Tibial nerve (tissue), 4 donors: ENCODE results near the gene SLIT3. TPM values are rescaled to one million over a fixed set of nuclear protein-coding genes. Genes with fewer than 3 reads are reported as not detected.

Source experiments
- DNase-seq, 2 donors: peaks; one replicate each; pipeline ENCODE4 v3.0.0-alpha.2; 2019; ENCODE audit warnings: low spot score in 2 of 2
- H3K27ac ChIP-seq, 4 donors: fragments of 200-600 bp; sonication (generic) in 3 of 4; one replicate each; pipeline ENCODE4 v1.5.1; 2017 to 2019; ENCODE audit warnings: mild to moderate bottlenecking in 1 of 4
- H3K27me3 ChIP-seq, 2 donors: fragments of 200-600 bp; sonication (generic) in 1 of 2; one replicate each; pipeline versions ENCODE4 v1.5.1 to v1.6.0; 2017 to 2019
- H3K36me3 ChIP-seq, 3 donors: fragments of 200-600 bp; sonication (generic); one replicate each; pipeline ENCODE4 v1.5.1; 2018 to 2019
- H3K4me1 ChIP-seq, 4 donors: fragments of 200-600 bp; sonication (generic) in 3 of 4; one replicate each; pipeline ENCODE4 v1.5.1; 2017 to 2019
- H3K4me3 ChIP-seq, 4 donors: fragments of 200-600 bp; sonication (generic) in 3 of 4; one replicate each; pipeline ENCODE4 v1.5.1; 2017 to 2019; ENCODE audit warnings: mild to moderate bottlenecking in 1 of 4, moderate library complexity in 1 of 4
- H3K9me3 ChIP-seq, 4 donors: fragments of 200-600 bp; sonication (generic) in 3 of 4; one replicate each; pipeline ENCODE4 v1.5.1; 2017 to 2019
- EP300 ChIP-seq, 2 donors: sonication (generic); formaldehyde crosslinking; IDR thresholded peaks; one replicate each; pipeline ENCODE4 v1.6.1; 2017; ENCODE audit warnings: antibody characterized with exemption in 2 of 2, mild to moderate bottlenecking in 1 of 2
- POLR2A ChIP-seq, 2 donors: fragments of 450-650 bp; IDR thresholded peaks; one replicate each; pipeline ENCODE4 v1.6.1; 2017; ENCODE audit warnings: antibody characterized with exemption in 2 of 2, mild to moderate bottlenecking in 2 of 2, moderate library complexity in 2 of 2
- WGBS, 2 donors: methylation state at CpG; one replicate each; pipeline ENCODE4 v1.1.5; 2018; 5-methylcytosine and 5-hydroxymethylcytosine counted together
- total RNA-seq, 4 donors: library from RNA; depleted of rRNA; stranded (reverse); fragments of >200 nt; gene quantifications; one replicate each; pipeline ENCODE4 v1.1.0, GENCODE V29; 2016
- TF ChIP-seq, protein P1 (sequence below), 5 experiments: fragments of 200-600 bp in 3 of 5; fragments of 450-650 bp in 2 of 5; sonication (generic) in 3 of 5; IDR thresholded peaks; one replicate each; pipeline ENCODE4 v1.5.1; 2016 to 2019; ENCODE audit warnings: antibody characterized with exemption in 5 of 5, mild to moderate bottlenecking in 3 of 5, moderate library complexity in 2 of 5

SLIT3 gene
- total RNA-seq, 4 donors from 2014 or later = 16.6 to 39.0 (median 20.2) TPM

DNA sequence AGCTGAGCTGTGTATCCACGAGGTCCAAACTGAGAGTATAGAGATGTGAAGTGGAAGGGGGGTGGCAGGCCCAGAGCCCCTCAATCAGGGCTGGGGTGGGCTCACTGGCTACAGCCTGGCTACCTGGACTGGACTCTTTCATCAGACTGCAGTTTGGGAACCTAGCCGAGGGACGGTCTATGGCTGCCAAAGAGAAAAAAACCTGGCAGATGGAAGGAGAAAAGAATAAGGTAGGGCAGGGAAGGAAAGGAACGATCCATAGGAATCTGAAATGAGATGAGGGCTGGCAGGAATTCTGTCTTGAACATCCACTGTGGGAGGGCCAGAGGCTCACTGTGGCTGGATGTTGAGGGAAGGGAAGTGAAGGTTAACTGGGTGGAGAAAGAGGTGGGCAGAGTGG is 497.4 kb downstream of the SLIT3 start:
- Histone ChIP-seq H3K9me3 (no peaks in the 10 kb centered on the region), H3K4me3 (no peak overlapping the region), H3K27me3 (no peaks in the 10 kb centered on the region), H3K27ac (no peak overlapping the region), H3K4me1 (no peaks in the 10 kb centered on the region), H3K36me3 (peaks cover 0 to 5% (median 0%) of the 10 kb centered on the region in 3 donors)
- TF ChIP-seq POLR2A (IDR thresholded peaks at IDR 0.05) = no peak
- TF ChIP-seq EP300 (IDR thresholded peaks at IDR 0.05) = no peak
- TF ChIP-seq, protein P1, sequence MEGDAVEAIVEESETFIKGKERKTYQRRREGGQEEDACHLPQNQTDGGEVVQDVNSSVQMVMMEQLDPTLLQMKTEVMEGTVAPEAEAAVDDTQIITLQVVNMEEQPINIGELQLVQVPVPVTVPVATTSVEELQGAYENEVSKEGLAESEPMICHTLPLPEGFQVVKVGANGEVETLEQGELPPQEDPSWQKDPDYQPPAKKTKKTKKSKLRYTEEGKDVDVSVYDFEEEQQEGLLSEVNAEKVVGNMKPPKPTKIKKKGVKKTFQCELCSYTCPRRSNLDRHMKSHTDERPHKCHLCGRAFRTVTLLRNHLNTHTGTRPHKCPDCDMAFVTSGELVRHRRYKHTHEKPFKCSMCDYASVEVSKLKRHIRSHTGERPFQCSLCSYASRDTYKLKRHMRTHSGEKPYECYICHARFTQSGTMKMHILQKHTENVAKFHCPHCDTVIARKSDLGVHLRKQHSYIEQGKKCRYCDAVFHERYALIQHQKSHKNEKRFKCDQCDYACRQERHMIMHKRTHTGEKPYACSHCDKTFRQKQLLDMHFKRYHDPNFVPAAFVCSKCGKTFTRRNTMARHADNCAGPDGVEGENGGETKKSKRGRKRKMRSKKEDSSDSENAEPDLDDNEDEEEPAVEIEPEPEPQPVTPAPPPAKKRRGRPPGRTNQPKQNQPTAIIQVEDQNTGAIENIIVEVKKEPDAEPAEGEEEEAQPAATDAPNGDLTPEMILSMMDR (IDR thresholded peaks at IDR 0.05) = no peak
- DNase-seq = no peak
- 79 to 85% methylated on average over 4 of the region's 4 CpGs for WGBS, 2 donors

DNA sequence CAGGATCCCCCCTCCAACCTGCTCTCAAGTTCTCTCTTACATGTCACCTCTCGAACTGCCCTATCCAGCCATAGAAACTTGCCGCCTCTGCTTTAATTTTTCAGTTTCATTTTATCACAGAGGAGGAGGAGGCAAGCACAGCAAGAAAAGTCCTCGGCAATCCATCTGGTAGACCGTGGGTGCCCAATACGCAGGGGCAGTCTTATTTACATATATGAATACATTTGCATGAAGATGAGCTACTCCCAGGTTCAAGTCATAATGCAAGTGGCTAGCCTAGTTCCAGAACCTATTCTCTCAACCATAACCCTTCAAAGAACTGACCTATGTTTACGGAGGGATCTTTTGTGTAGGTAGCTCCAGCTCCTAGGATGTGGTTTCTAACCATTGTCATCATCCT is 498.6 kb downstream of the SLIT3 start:
- Histone ChIP-seq H3K4me1 (no peaks in the 10 kb centered on the region), H3K27me3 (no peaks in the 10 kb centered on the region), H3K27ac (no peak overlapping the region), H3K9me3 (no peaks in the 10 kb centered on the region), H3K4me3 (no peak overlapping the region), H3K36me3 (peaks cover 0 to 5% (median 0%) of the 10 kb centered on the region in 3 donors)
- 74 to 93% methylated on average over 6 of the region's 6 CpGs for WGBS, 2 donors
- DNase-seq = no peak
- TF ChIP-seq POLR2A (IDR thresholded peaks at IDR 0.05) (no peak), EP300 (IDR thresholded peaks at IDR 0.05) (no peak)
- TF ChIP-seq, protein P1 (IDR thresholded peaks at IDR 0.05) = no peak

- DNase-seq = no peak
- WGBS, 2 donors = 87 to 88% methylated on average over 7 of the region's 7 CpGs
- no peaks in the 10 kb centered on the region for H3K9me3 ChIP-seq
- H3K27ac ChIP-seq = no peak overlapping the region
- no peak overlapping the region for H3K4me3 ChIP-seq
- H3K27me3 ChIP-seq = no peaks in the 10 kb centered on the region
- no peaks in the 10 kb centered on the region for H3K4me1 ChIP-seq
- TF ChIP-seq EP300 (IDR thresholded peaks at IDR 0.05) (no peak), POLR2A (IDR thresholded peaks at IDR 0.05) (no peak)
- TF ChIP-seq, protein P1 (IDR thresholded peaks at IDR 0.05) = no peak
- peaks cover 0 to 3% (median 0%) of the 10 kb centered on the region in 3 donors for H3K36me3 ChIP-seq
Measured at GRCh38 chr5:168801567-168801966, 499.4 kb downstream of the SLIT3 start.

GRCh38 chr5:168800701-168801100 is 500.2 kb downstream of the SLIT3 start:
- no peak for TF ChIP-seq EP300 (IDR thresholded peaks at IDR 0.05)
- no peak for TF ChIP-seq POLR2A (IDR thresholded peaks at IDR 0.05)
- TF ChIP-seq, protein P1 (IDR thresholded peaks at IDR 0.05) = no peak

DNA sequence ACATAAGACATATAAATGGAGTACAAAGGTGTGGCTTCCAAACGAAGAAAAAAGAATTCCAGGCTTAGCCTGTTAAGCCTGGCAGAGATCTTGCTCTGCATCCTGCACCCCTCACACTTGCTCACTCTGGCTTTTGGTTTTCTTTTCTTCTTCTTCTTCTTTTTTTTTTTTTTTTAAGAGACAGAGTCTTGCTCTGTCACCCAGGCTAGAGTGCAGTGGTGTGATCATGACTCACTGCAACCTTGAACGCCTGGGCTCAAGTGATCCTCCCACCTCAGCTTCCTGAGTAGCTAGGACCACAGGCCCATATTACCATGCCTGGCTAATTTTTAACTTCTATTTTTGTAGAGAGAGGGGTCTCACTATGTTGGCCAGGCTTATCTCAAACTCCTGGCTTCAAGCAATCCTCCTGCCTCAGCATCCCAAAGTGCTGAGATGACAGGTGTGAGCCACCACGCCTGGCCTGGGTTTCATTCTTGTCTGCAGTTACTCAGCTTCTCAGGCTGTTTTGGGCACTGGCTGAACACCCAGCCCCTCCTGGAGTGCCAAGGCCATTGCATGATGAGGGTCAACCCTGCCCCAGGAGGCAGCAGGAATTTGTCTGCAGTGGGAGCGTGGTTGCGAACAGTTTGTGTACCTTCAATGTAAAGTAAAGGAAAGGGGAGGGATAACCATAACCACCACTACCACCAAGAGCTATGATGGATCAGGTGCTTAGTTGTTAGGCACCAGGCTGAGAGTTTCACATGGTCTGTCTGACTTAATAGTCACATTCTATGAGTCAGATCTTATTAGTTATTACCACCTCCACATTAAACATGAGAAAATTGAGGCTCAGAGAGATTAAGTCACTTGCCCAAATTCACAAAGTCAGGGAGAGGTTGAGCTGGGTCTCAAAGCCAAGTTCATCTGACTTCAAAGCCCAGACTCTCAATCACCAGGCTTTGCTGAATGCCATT is 502.6 kb downstream of the SLIT3 start:
- Histone ChIP-seq H3K4me3 (no peak overlapping the region), H3K4me1 (no peaks in the 10 kb centered on the region), H3K27ac (no peak overlapping the region), H3K9me3 (no peaks in the 10 kb centered on the region), H3K27me3 (no peaks in the 10 kb centered on the region), H3K36me3 (no peaks in the 10 kb centered on the region)
- 85 to 92% methylated on average over 5 of the region's 5 CpGs for WGBS, 2 donors
- TF ChIP-seq, protein P1 (IDR thresholded peaks at IDR 0.05) = no peak
- TF ChIP-seq POLR2A (IDR thresholded peaks at IDR 0.05) (no peak), EP300 (IDR thresholded peaks at IDR 0.05) (no peak)
- DNase-seq = no peak

More at GRCh38 chr5:168800701-168801100, 500.2 kb downstream of the SLIT3 start:
- H3K36me3 ChIP-seq = no peaks in the 10 kb centered on the region
- WGBS, 2 donors = 92 to 93% methylated on average over 3 of the region's 3 CpGs
- no peak for DNase-seq
- H3K27ac ChIP-seq = no peak overlapping the region
- H3K9me3 ChIP-seq = no peaks in the 10 kb centered on the region
- H3K4me3 ChIP-seq = no peak overlapping the region
- no peaks in the 10 kb centered on the region for H3K4me1 ChIP-seq
- H3K27me3 ChIP-seq = no peaks in the 10 kb centered on the region
